Activated effector memory CD4-positive, alpha-beta T cell treated with Interleukin-2 at 50 U/mL for 16 hours (primary cell): ENCODE measurements around the gene ARHGEF25.
"Not testable (repeated sequence)": the region's sequence is repeated elsewhere in the genome, so short reads cannot be mapped to it uniquely, and the experiment has no call there.

Experiments
- DNase-seq: peaks from one replicate; pipeline ENCODE4 v3.0.0-alpha.2; 2020

ARHGEF25 gene

DNA sequence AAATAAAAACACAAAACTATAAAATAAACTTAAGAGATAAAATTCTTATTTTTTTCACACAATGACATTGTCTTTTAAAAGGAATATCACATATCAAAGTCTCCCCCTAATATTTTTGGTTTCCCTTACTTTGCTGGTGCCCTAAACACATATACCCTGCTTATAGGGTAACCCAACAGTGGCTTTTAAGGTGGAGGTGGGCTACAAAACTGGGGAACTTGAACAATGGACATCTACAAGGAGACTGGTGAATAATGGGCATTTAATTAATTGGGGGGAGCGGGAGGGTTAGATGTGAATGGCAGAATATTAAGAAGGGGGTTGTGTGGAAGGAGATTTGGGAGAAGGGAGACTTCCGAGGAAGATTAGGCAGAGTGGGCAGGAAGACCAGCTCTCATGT, 12.2 kb downstream of the ARHGEF25 start:
- DNase-seq = no peak

GRCh38 chr12:57623811-57624390, 12.7 kb downstream of the ARHGEF25 start:
- no peak for DNase-seq

- no peak for DNase-seq
These were observed 13.4 kb downstream of the ARHGEF25 start for GRCh38 chr12:57624441-57625220.

DNA sequence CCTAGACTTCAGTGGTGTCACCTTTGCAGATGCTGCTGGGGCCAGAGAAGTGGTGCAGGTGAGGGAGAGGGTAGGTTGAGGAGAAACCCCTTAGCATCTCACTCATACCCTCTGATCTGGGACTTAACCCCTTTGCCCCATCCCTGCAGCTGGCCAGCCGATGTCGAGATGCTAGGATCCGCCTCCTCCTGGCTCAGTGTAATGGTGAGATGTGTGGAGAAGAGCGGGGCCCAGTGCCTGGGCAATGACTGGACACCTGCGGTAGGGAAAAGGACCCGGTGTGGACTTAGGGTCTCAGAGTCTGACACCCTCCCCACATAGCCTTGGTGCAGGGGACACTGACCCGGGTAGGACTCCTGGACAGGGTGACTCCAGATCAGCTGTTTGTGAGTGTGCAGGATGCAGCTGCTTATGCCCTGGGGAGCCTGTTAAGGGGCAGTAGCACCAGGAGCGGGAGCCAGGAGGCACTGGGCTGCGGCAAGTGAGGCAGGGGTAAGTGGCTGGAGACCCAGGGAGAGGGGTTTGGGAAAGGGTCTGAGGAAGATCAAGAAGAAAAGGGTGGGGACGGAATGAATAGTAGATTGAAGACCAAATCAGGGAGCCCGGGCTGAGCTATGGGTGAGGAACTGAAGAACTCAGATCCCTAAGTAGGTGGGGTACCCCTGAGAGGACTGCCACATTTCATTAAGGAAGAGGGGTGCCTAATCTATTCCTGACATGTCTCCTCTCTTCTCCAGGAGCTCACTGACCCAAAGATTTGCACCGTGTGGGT, 14.2 kb downstream of the ARHGEF25 start:
- no peak for DNase-seq

DNA sequence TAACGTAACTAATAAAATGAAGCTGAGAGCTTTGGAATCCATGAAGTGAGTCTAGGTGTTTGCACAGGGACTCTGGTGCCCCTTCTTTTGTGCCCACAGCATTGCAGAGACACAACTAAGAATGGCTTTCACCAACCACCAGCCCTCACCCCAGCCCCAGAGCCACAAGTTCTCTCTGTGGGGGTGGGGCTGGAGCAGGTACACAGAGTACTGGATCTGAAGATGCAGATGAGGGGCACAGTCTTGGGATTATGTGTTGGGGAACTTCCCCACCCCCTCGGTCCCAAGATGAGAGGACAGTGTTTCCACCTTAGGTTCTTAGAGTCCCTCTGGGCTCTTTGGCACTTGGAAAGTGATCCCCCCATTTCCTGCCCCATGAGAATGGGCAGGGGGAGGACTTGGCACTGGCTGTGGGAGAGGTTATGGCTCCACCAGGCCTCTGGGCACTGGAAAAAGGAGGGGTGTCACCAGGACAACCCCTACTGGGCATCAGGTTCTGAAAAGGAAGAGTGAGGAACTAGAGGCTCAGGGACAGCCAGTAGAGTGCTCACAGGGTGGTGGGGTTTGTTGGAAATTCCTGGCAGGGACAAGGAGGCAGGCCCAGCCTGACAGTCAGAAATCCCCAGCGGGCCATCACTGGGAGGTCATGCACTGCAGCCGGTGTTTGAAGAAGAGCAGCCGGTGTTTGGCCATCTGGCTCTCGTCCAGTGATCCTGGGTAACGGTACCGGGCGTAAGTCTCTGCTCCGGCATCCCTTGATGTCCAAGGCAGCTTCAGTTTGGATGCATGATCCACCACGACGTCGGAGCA, 15.1 kb downstream of the ARHGEF25 start:
- DNase-seq = no peak

DNA sequence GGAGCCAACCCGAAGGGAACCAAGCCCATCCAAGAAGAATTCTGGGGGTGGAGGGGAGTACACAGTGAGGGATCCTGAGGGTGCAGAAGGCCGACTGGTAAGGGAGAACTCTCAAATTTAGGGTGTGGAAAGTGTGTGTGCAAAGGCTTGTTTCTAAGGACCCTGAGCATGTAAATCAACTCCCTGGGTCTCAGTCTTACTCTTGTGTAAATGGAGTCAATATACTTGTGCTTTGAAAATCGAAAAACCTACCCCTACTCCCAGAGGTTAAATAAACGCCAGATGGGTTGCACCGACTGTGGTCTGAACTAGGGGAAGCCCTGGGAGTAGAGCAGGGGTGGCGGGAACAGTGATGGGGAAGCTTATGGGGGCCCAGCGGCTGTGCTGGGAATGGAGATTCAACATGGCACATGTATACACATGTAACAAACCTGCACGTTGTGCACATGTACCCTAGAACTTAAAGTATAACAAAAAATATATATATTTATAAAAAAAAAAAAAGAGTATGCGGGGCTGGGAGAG, 15.7 kb downstream of the ARHGEF25 start:
- no peak for DNase-seq

DNA sequence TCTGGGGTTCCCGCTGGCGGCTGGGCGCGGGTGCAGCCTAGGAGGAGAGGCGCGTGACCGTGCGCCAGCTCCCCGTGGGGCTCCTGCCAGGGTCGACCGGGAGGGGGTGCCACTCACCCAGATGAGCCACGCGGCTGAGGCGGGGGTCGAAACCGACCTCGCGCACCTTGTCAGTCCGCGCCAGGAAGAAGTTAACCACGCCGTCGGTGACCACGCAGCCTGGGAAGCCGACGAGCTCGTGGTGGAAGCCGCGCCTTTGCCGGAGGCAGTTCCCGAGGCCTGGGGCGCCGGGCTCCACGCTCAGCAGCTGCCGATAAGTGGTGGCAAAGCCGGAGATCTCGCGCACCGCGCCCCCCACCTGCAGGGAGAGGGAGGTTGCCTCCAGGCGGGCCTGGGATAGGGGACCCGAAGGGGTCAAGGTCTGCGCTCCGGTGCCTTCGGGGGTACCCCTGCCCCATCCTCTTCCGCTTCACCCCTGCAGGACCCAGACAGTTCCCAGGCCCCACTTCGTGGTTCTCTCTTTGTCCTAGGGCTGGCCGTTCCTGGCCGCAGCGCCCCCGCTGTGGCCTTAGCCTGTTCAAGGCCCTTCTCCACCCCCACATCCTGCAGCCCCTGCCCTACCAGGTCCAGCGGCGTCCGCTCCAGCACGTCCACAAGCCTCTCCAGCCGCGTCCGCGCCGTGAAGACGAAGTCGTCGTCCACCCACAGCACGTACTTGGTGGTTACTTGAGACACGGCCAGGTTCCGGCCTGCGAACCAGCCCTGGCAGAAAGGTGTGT, 16.5 kb downstream of the ARHGEF25 start:
- no peak for DNase-seq

DNA sequence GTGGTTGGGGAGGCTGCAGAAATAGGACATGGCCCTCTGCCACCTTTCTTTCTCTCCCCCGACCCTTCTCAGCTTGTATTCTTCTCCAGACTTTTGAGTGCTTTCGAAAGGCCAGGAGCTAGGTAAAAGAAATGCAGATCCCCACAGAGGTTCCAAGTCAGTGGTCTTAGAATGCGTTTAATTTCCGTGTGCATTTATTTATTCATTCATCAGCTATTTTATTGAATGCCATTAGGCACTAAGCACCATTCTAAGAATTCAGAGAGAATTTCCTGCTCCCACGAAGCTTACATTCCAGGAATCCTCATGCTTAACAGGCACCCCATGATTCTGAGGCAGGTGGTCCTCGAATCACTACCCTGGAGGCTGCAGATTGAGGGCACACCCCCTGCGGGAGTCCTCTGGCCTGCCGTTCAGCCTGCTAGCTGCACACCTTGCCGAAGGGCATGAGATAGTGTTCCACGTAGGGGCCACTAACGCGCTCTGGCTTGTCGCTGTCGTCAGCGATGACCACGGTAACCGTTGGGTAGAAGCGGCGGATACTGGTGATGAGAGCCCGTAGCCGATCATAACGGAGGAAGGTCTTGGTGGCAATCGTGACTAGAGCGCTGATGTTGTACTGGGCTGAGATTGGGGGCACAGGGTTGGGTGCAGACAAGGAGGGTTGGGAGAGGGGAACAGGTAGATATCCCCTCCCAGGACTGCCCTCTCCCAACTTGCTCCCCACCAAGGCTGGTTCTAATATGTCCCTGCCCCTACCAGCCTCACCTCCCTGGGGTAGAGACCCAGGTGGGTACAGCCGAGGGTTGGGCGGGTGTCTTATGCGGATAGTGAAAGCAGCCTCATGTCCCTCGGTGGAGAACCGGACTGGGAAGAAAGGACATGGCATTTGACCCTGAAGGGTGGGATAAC, 17.3 kb downstream of the ARHGEF25 start:
- no peak for DNase-seq

- no peak for DNase-seq
These were observed 18.7 kb downstream of the ARHGEF25 start for GRCh38 chr12:57629897-57630471.

DNA sequence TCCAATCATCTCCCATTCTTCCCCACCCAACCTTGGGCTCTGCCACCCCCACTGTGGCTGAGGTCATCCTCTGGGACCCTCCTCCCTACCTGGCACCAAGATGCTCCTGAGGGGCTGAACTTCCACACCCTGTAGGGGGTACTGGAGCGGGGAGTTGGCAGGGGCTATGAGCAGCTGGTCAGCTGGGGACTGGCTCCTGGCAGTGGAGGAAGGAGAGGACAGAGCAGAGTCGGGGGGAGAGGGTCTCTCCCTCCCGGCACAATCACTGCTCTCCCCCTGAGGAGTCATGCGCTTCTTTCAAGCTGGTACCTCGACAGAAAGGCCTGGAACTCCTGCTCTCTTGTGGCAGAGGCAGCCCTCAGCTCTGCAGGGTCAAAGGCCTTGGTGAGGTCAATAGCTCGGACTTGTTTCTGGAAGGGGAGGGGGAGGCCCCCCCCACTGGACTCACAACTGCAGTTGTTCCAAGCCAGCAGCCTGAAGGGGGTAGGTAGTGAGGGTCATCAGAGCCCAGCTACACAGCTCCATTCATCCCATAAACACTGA, 19.7 kb downstream of the ARHGEF25 start:
- DNase-seq = no peak

- DNase-seq = no peak
These were observed 20.4 kb downstream of the ARHGEF25 start for GRCh38 chr12:57631566-57632072.

DNA sequence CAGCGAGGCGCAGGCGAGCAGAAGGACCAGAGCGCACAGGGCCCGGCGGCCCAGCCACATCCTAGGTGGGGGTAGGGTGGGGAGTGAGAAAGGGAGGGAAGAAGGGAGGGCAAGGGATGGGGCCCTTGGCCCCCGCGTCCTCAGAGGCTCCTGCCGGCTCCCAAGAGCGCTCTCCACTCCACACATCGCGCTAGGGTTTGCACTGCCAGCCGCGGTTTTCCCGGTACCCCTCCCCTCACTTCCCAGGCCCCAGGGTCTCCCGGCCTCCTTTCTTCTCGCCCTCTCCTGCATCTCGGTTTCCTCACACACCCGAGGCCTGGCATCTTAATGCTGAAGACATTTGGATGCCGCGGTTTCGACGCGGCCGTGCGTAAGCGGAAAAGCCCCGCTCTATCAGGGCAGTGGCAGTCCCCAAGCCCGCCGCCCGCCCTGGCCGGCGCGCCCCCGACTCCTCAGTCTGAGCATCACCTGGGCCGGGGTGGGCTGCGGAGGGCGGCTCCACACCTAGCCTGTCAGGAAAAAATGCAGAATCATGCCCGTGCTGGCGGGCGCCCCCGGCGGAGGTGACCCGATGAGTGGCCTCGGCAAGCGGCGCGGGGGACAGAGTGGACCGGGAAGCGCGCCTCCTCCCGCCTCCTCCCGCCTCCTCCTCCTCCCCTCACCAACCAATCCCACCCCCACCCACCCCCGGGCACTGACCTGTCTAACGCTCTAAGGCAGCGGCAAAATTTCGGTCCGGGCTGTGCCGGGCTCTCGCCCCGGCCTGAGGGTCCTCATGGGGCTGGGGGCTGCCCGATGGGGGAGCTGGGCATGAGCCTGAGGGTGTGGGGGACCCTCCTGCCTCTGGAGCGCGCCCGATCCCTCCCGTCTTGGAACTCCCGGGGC, 21.1 kb downstream of the ARHGEF25 start:
- no peak for DNase-seq

DNA sequence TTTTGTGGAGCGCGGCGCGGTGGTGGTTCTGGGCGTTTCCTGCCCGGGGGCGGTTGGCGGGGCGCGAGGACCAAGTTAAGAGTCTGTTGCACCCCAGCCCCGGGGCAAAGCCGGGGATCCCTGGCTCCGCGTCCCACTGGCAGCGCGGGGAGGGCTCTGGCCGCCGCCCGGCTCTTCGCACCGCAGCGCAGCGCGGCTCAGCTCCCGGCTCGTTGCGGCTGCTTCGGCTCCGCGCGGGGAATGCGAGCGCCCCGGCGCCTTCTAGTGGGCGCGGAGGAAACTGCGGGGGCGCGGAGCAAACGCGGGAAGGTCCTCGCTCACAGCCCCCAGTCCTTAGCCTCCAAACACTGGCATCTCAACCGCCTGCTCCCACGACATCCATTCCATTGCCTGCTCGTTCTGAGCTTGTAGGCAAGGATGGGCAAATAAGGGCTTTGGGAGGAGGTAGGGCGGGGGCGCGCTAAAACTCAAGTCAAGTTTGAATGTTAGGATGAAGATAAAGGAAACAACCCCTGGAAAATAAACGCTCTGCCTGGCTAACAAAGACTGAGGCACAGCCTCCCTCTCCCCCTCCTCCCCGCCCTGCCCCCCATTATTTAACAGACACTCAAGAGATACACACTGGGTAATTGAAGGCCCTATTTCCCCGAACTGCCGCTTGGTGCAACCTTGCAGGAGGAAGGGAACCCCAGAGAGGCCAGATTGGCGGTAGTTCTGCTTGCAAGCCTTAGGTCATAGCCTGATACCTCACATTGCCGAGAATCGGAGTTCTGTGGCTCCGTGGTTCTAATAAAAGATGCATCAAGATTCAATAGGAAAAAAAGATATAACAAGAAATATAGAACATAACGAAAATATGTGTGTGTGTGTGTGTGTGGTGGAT, 22.0 kb downstream of the ARHGEF25 start, which contains the start of gene B4GALNT1:
B4GALNT1 (minus strand) TSS at position 244 of the 883 bp plus-strand sequence. CDS start 1,069 bp downstream, outside the sequence.
- peak; percentile 49 for DNase-seq

DNA sequence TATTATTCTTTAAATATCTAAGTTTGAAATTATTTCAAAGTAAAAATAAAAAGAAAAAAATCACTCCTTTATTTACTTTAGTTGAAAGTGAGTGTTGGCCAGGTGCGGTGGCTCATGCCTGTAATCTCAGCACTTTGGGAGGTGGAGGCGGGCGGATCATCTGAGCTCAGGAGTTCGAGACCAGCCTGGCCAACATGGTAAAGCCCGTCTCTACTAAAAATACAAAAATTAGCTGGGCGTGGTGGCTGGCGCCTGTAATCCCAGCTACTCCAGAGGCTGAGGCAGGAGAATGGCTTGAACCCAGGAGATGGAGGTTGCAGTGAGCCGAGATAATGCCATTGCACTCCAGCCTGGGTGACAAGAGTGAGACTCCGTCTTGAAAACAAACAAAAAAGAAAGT, 25.5 kb downstream of the ARHGEF25 start:
- not testable (repeated sequence) for DNase-seq

DNA sequence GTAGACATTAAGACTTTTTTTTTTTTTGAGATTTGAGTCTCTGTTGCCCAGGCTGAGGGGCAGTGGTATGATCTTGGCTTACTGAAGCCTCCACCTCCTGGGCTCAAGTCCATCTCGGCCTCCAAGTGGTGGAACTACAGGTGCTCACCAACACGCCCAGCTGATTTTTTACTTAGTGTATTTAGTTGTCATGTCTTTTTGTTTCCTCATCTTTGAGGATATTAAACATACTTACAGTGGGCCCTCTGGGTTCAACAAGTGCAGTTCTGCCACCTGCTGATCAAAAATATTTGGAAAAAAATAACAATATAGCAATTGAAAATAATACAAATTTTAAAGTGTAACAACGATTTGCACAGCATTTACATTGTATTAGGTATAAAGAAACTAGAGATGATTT, 26.1 kb downstream of the ARHGEF25 start:
- DNase-seq = no peak

- DNase-seq = no peak
These were observed 26.9 kb downstream of the ARHGEF25 start for GRCh38 chr12:57638096-57638495.

DNA sequence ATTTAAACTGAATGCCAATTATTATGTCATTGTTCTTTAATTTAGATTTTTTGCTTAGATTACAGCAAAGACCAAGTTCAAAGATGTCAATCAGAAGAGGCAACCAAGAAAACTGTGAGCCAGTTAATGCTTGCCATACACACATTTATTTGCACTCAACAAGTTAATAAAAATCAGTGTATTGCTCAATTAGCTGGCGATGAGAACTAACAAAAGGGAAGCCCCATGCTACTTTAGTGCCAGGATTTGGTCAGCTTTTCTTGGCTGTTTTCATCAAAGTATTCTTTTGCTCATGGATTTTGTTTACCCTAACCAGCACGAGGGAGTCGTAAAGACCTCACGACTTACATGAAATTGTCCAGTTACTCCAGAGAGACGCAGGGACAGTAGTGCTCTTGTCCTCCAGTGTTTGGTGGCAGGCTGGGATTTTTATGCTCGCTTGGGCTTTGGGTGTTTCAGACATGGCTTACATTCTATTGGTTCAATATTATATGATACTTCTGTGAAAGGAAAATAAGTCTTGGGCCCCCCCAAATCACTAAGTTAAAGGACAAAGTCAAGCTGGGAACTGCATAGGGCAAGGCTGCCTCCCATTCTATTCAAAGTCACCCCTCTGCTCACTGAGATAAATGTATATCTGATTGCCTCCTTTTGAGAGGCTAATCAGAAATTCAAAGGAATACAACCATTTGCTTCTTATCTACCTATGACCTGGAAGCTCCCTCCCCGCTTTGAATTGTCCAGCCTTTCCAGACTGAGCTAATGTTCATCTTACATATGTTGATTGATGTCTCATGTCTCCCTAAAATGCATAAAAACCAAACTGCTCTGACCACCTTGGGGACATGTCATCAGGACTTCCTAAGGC, 29.2 kb downstream of the ARHGEF25 start:
- no peak for DNase-seq
